GM18502 (cell line): ENCODE results near the gene KCNJ3.

Experiments used
- ATAC-seq: cut with Tn5 transposase; IDR thresholded peaks from one replicate; pipeline ENCODE4 v1.9.1; 2021; ENCODE audit warnings: mild to moderate bottlenecking; ENCODE audit not compliant: unreplicated experiment, poor library complexity

KCNJ3 gene

DNA sequence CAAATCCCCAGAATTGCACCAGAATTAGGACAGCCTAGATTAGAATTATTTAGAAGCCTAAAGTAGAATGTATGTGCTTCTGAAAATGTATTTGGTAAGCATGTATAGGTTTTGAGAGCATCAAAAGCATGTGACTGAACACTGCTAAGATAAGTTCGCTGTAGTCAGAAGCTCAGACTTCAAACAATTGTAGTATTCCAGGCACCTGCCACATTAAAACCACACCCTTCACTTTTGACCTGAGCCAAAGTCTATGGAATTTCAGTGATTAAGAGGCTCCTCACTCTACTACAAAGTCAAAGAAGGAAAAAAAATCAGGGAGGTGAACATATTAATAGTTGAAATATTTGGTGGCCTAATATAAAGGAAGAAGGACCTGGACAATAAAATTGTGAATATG, 8.2 kb downstream of the KCNJ3 start:
- no peak for ATAC-seq

DNA sequence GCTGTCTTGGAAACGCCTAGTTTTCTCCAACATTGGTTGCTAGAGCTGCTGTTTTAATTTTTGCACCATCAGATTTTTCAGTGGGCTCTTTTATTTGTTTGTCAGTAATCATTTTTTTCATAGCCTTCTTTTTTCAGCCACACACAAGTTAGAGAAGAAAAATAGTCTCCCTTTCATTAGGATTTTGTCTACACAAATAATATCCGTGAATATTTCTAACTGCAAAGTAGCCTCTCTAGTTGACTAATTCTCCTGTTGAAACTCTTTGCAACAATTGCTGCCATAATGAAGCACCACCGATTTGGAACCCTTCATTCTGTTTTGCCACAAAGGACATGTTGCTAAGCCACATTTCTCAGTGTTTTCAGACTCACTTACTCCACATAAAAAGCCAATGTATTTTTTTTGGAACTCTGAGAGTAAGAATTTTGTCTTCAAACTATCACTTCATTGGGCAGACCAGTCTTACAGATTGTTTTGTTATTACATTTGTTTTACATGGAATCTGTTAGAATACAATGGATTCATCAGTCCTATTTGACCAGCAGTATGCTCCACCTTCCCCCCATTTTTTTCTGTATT, 9.6 kb downstream of the KCNJ3 start:
- no peak for ATAC-seq

DNA sequence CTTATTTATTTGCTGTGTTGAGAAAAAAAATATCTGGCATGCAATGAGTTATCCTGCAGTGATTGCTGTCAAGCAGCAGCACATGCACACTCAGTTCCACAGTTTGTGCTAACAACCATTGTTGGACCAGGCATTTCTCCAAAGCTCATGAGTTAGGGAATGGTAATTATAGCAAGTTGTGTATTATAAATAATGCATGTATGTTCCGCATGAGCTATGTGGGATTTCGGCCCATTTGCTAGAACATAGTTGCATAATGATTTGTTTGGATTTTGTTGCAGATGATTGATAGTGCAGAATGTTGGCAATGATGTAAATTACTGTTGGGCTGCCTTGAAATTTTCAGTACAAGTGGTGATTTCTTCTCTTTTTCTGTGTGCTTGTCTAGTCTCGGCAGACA, 10.7 kb downstream of the KCNJ3 start:
- ATAC-seq = no peak

DNA sequence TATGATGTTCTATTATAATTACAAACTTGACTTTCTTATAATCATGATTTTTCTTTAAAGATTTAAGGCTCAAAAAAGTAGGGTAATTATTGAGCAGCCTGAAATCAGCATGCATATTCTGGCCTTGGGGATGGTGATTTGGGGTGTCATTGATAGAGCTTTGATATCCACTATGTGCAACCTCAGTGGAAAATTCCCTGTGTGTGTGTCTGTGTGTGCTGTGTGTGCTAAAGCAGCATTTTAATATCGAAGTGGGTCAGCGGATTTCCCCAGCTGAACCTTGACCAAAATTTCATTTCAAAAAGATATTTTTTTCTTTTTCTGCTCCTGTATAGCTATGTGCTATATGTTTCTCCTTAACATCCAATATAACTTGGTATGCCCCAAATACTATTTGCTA, 11.6 kb downstream of the KCNJ3 start:
- ATAC-seq = no peak

DNA sequence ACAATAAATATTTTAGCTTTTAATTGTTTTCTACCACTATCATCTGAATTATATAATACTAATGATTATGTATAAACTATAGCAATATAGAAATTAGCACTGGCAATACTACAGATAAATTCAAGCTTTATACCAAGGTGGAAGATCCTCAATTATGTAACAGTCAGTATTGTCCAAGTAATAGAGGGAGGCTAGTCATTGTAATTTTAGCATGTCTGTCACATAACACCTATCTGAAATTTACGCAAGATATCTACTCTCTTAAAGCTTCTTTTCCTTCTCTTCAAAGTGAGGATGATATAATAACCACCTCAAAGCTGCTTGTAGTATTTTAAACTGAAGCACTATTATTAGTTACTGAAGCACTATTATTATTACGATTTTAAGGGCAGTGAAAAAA, 12.2 kb downstream of the KCNJ3 start:
- no peak for ATAC-seq

DNA sequence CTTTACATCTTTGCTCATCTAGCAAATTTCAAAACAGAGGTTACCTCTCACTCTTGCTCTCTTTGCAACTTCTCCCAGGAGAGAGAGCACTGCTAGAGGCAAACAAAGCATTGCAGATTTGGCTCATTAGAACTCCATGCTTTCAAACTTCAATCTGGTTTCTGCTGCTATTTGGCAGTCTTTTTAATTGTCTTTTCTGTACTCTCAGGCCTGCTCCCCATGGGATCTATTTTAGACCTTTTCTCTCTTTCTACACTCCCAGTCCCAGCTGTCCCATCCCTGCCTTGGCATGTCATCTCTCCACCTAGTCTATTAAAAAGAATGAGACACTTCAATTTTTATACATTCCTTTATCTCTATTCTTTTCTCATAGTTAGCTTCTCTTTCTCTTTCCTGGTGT, 15.2 kb downstream of the KCNJ3 start:
- ATAC-seq = no peak

DNA sequence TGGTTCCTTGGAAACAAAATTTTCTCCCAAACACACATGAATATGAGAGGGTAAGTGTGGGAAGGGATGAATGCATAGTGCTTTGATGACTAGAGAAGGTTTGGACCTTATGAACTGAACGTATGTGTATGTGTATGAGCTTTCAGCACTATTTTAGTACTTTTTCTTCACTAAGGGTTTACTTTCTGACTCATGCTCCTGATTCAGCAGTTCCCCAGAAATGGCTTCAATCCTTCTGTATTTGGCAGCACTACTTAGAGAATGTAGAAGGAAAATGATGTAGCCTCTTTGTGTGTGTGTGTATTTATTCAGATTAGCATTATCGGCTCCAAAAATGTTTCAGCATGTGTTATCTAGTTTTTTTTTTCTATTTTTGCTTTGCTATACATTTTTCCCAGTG, 22.2 kb downstream of the KCNJ3 start:
- ATAC-seq = no peak

DNA sequence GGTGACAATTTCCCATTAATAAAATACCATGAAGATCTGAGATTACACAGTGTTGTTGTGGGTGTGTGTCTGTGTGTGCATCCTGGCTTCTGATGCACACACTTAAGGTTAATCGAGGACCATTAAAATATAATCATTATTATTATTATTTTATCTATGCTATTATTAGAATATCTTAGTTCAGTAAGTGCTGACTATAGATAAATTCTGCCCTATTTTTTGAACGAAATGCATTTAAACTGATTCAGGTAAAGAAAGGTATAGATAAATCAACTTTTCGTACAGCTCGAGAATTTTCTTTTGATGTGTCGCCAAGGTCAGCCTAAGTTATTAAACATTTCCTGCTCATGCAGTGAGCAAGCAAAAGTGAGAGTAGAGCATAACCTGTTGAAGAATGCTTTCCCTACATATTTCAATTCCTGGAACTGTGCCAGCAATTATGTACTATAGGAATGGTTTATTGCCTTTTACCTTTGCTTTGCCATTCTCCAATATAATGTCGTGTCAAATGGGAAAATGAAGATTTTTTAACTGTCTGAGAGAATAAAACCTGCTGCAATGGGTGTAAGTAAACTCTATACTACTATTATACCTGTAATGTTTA, 25.8 kb downstream of the KCNJ3 start:
- no peak for ATAC-seq

DNA sequence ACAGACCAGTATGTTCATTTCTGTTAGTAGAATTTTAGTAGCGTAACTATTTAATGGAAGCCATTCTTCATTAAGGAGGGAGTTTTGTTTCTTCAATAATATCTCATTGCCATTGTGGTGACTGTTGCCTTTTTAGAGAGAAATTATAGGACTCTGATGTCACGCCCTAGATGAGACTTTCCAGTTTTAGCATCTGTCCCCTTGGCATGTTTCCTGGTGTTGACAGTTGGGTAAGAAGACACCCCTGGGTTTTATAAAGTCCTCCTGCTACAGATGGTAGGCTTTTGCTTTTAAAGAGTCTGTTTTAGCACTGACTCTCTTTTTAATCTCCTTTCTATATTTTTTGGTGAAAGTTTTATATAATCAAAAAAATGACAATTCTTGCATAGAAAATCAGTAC, 41.9 kb downstream of the KCNJ3 start:
- no peak for ATAC-seq

DNA sequence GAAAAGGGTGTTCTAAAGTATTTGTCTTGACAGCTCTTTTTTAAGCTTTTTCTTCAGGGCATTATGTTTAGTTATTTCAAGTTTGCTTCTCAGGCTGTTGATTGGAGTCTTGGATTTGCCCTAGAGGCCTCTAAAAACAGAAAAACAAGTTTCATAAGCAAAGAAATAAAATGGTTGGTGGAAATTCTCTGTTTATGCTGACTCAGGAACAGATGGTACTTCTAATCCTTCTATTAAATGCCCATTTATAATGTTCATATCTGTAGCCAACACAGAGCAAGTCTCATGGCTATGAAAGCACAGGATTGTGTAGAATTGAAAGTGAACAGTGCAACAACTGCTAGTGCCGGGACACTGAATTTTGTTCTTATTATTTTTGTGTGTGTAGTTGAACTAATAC, 60.4 kb downstream of the KCNJ3 start:
- ATAC-seq = no peak

DNA sequence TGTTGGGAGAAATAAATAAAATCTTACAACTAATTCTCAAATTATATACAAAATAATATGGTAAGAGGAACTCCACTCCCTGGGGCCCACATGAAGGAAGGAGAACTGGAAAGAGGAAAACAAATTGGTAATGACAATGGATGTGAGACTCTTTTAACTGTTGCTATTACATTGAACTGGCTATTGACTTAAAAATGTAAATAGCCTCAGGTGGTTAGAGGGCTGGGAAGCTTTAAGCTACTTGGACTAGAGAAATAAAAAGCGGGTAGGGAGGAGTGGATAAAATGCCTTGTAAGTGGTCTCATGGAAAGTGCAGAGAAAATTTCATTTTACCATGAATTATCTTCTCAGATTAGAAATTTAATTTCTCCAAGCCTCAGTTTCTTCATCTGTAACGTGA, 64.1 kb downstream of the KCNJ3 start:
- ATAC-seq = no peak

DNA sequence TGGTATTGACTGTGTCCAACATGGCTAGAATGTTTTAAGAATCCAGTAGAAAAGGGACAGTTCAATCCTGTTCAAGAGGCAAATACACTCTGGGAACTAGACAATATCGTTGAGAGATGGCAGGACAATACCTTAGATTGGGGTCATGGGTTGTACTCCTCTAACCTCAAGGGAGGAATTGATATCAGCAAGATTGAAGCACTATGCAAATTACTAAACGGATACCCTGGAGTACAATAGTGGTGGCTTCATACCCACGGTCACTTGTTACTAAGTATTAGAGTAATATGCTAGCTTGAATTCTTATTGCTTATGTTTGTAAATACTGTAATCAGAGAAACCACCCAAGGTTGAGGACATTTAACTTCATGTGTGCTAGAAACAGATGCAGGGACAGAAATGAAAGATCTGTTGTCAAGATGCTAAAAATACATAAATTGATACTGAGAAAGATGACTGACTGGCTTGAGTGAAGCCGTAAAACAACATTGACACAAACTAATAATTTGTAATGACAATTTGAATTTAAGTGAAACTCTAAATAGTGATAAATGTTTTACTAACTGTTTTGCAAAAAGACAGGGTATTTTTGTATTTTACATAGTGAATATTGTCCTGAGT, 73.3 kb downstream of the KCNJ3 start:
- no peak for ATAC-seq

DNA sequence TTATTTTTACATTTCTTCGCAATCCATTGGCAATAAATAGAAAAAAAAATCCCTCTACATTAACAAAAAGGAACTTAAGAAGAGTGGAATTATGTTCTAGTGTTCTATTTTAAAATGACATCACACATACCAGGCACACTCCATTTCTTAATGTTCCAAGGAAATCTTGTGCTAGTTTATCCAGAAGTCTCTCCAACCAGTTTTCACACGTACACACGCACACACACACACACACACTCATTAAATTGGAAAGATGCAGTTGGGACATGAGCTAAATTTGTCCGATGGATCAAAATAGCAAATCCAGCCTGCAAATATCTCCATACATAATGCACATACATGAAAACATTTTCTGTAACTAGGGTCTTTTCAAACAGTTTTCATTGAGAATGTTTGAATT, 78.3 kb downstream of the KCNJ3 start:
- ATAC-seq = no peak

DNA sequence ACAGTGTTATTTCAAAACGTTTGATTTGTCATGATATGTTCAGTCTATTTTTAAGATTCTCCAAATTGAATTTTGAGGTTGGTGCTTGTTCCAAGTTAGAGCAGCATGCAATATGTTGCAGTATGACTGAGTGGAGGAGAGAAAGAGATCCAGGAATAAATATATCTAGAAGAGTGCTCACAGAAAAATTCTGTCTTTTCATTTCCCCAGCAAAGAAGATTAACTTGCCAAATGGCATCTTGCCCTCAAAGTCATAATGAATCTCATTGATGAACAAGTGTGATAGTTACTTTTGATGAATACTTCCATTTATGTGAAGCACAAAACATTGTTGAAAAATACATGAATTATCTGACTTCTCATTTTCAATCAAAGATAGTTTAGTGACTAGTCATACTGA, 95.9 kb downstream of the KCNJ3 start:
- ATAC-seq = no peak

DNA sequence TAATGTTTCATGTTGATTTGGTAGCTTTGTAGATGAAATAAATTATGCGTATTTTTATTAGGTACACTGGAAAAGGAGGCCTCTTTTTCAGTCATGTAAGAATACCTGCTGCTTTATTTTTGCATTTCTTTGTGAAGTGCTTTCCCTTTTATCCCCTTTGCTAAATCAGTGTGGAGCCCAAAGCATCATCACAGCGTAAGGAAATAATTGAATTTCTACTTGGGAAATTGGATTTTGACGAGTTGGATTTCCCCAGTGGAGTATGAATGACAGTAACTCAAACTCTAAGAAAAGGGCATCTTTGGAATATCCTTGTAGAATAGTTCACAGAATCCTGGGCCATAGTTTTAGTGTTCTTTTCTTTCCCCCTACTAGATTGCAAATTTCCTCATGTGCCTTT, 97.2 kb downstream of the KCNJ3 start:
- no peak for ATAC-seq

DNA sequence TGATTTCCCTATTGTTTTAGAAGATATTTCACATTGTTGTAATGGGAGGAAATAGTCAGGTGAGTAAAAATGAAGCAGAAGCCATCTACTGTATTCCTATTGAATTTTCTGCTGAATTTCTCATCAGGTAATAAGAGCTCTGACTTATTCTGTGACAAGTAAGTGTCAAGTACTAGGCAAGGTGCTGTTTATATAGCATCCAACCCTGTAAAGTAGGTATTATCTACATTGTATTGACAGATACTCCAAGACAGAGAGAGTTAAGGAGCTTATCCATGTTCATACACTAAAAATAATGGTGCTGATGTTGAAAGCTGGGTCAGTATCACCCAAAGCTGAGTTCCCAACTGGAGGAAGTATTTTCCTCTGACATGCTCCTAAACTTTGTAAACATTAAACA, 106.0 kb downstream of the KCNJ3 start:
- no peak for ATAC-seq

DNA sequence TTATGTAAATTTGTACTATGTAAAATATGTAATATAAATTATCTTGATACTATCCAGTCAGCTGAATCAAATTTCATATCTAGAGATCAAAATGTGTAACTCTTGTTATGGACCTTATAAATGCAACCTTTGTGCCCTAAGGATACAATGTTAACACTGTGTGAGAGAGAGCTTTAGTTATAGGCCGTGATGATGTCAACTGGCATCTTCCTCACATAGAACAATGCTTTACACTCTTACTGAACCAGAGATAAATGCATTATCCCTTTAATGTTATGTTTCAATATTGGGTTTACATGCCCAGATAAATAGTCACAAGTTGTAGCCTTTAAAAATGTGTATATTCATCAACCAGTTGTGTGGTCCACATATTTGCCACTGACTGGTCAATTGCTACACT, 115.1 kb downstream of the KCNJ3 start:
- no peak for ATAC-seq

DNA sequence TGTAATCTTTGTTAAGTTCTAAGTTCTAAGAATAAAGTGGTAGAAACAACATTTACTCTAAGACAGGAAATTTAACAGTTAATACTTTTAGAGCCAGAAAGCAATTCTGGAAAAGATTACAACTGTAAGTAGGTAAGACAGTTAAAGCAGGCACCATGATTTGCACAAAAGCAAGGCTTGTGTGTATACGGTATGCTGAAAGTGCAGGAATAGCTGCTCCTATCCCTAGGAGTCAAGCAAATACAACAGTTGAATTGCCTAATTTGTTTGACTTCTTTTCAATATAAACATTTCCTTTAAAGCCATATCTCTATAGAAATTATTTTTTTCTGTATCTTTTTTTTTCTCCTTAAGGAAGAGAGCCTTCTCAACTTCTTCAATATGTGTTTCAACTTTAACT, 116.4 kb downstream of the KCNJ3 start:
- ATAC-seq = no peak

DNA sequence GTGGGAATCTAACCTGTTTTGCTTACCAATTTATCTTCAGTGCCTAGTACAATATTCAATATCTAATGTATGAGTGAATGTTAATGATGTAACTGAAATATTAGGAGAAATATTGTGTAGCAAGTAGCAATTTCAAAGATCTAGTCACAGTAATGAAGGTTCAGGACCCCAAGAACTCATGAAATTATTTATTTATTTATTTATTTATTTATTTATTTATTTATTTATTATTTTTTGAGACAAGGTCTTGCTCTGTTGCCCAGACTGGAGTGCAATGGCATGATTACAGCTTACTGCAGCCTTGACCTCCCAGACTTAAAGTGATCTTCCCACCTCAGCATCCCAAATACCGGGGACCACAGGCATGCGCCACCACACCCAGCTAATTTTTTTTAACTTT, 126.9 kb downstream of the KCNJ3 start:
- ATAC-seq = no peak

DNA sequence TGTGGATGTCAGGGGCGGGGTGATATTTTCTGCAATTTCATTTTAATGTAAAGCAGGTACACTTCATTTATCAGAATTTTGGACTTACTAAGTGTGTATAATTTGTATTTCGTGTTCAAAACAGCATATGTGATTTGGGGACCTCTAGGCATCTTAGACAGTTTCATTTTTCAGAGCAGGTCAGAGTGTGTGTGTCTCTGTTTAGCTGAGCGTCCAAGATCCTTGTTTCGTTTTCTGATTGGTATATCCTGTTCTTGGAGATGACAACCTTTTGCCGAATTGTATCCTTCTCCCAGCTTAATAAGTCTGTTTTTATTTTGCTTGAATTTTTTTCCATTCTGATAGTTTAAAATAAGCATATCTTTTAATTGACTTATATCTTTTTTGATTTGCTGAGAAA, 128.3 kb downstream of the KCNJ3 start:
- ATAC-seq = no peak

DNA sequence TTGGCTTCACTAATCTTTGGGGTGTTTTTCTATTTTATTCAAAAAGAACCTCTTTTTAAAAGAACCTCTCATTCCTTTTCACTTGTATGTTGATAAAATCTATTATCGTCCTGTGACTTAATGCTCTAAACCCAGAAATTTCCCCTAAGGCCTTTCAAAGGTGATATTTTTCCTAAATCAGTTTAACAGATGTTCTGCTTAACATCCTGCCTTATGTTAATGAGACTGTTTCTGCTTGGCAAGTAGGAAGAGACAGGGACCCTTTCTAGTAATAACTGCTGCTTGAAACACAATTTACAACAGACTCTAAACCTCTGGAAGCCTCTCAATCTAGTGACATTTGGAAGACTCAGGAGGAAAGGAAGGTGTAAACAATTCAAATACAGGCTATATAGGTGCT, 128.8 kb downstream of the KCNJ3 start:
- no peak for ATAC-seq

DNA sequence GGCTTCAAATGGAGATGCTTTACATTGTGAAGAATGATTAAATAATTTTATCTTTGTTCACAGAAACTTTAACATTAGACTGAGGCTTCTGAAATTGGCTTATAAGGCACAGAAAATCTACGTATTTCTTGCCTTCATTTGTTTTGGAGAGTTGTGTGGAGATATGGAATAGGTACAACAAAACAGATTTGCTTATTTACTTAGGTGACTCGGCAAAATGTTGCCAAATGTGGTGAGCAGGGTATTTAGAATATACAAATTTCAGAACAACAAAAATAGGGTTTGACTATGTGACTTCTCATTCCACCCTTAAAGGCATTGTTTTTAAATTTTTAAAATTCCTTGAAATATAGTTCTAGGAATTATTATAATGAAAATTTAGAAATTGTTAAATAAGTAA, 134.2 kb downstream of the KCNJ3 start:
- ATAC-seq = no peak
